ENCODE results near the gene MACROD2. TPM values are rescaled to one million over a fixed set of nuclear protein-coding genes. Genes with fewer than 3 reads are reported as not detected.
A peak's percentile ranks its signal among the peaks of the same experiment; 100 is the strongest.

The MACROD2 gene
- total RNA-seq, 2 donors from 2014 or later: 8.0 to 19.4 TPM

- H3K36me3 ChIP-seq: no peaks in the 10 kb centered on the region
- 79% methylated on average over 2 of the region's 2 CpGs for WGBS
- H3K4me1 ChIP-seq (replicated peaks): no peaks in the 10 kb centered on the region
Observed at GRCh38 chr20:15702161-15702560, 1706.8 kb downstream of the MACROD2 start.

GRCh38 chr20:15703171-15703911 lies 1708.0 kb downstream of the MACROD2 start:
- H3K9me3 ChIP-seq: no peaks in the 10 kb centered on the region
- no peaks in the 10 kb centered on the region for H3K4me1 ChIP-seq (replicated peaks)
- H3K4me3 ChIP-seq: no peak overlapping the region
- H3K36me3 ChIP-seq: no peaks in the 10 kb centered on the region
- TF ChIP-seq CTCF (IDR thresholded peaks at IDR 0.05) (no peak), POLR2A (IDR thresholded peaks at IDR 0.05) (no peak), POLR2AphosphoS5 (IDR thresholded peaks at IDR 0.05) (no peak)
- H3K27me3 ChIP-seq (replicated peaks; ENCODE audit: insufficient read depth): no peaks in the 10 kb centered on the region
- H3K27ac ChIP-seq: no peak overlapping the region
- intact Hi-C loops (cut with DNase I): no loop called here
- 92% methylated on average over 4 of the region's 4 CpGs for WGBS
- DNase-seq (ENCODE audit: low spot score): no peak

More at GRCh38 chr20:15702161-15702560, 1706.8 kb downstream of the MACROD2 start:
- intact Hi-C loops (cut with DNase I): no loop called here
- Histone ChIP-seq H3K4me3 (no peak overlapping the region), H3K27ac (no peak overlapping the region), H3K9me3 (no peaks in the 10 kb centered on the region), H3K27me3 (replicated peaks; ENCODE audit: insufficient read depth) (no peaks in the 10 kb centered on the region)
- TF ChIP-seq POLR2A (IDR thresholded peaks at IDR 0.05) (no peak), CTCF (IDR thresholded peaks at IDR 0.05) (no peak), POLR2AphosphoS5 (IDR thresholded peaks at IDR 0.05) (no peak)
- DNase-seq (ENCODE audit: low spot score): no peak

GRCh38 chr20:15705975-15706374 lies 1710.7 kb downstream of the MACROD2 start:
- intact Hi-C loops (cut with DNase I): no loop called here
- WGBS: 65% methylated on average over 3 of the region's 3 CpGs

GRCh38 chr20:15706719-15707118 lies 1711.4 kb downstream of the MACROD2 start:
- no peaks in the 10 kb centered on the region for H3K27me3 ChIP-seq (replicated peaks; ENCODE audit: insufficient read depth)
- H3K4me1 ChIP-seq (replicated peaks): no peaks in the 10 kb centered on the region
- H3K27ac ChIP-seq: no peak overlapping the region
- H3K36me3 ChIP-seq: no peaks in the 10 kb centered on the region
- no peak for DNase-seq (ENCODE audit: low spot score)
- no peak overlapping the region for H3K4me3 ChIP-seq
- intact Hi-C loops (cut with DNase I): no loop called here
- no peak for TF ChIP-seq CTCF (IDR thresholded peaks at IDR 0.05)
- no peak for TF ChIP-seq POLR2A (IDR thresholded peaks at IDR 0.05)
- TF ChIP-seq POLR2AphosphoS5 (IDR thresholded peaks at IDR 0.05): no peak
- H3K9me3 ChIP-seq: no peaks in the 10 kb centered on the region

More at GRCh38 chr20:15705975-15706374, 1710.7 kb downstream of the MACROD2 start:
- Histone ChIP-seq H3K4me3 (no peak overlapping the region), H3K36me3 (no peaks in the 10 kb centered on the region), H3K4me1 (replicated peaks) (no peaks in the 10 kb centered on the region), H3K27ac (no peak overlapping the region), H3K27me3 (replicated peaks; ENCODE audit: insufficient read depth) (no peaks in the 10 kb centered on the region), H3K9me3 (no peaks in the 10 kb centered on the region)
- DNase-seq (ENCODE audit: low spot score): no peak
- TF ChIP-seq POLR2A (IDR thresholded peaks at IDR 0.05) (no peak), CTCF (IDR thresholded peaks at IDR 0.05) (no peak), POLR2AphosphoS5 (IDR thresholded peaks at IDR 0.05) (no peak)

- intact Hi-C loops (cut with DNase I): no loop called here
- WGBS: 71% methylated on average over 9 of the region's 9 CpGs
- no peaks in the 10 kb centered on the region for H3K4me1 ChIP-seq (replicated peaks)
- DNase-seq (ENCODE audit: low spot score): no peak
- no peak overlapping the region for H3K27ac ChIP-seq
- H3K27me3 ChIP-seq (replicated peaks; ENCODE audit: insufficient read depth): no peaks in the 10 kb centered on the region
- no peaks in the 10 kb centered on the region for H3K36me3 ChIP-seq
- TF ChIP-seq POLR2A (IDR thresholded peaks at IDR 0.05): no peak
- peak in 3 of 4 experiments; percentile 22 to 38 (median 25) for TF ChIP-seq CTCF (IDR thresholded peaks at IDR 0.05)
- no peaks in the 10 kb centered on the region for H3K9me3 ChIP-seq
- H3K4me3 ChIP-seq: no peak overlapping the region
Observed at GRCh38 chr20:15708984-15709598, 1713.8 kb downstream of the MACROD2 start.
